T-helper 17 cell (primary cell): ENCODE measurements around the gene MIPOL1. TPM values are rescaled to one million over a fixed set of nuclear protein-coding genes. Genes with fewer than 3 reads are reported as not detected.

Experiments used
- ATAC-seq: fragments of 150-1000 bp; cut with Tn5 transposase; 2 replicates; pipeline ENCODE4 v1.10.0; 2021; ENCODE audit warnings: mild to moderate bottlenecking, moderate library complexity
- DNase-seq, 3 donors: peaks; one replicate each; pipeline versions ENCODE4 v3.0.0 to v3.0.0-alpha.2; 2020 to 2021
- H3K9me3 ChIP-seq: one replicate; pipeline ENCODE4 v1.7.0; 2013; ENCODE audit warnings: low read length, mild to moderate bottlenecking; ENCODE audit not compliant: control insufficient read depth, poor library complexity, severe bottlenecking
- H3K27ac Mint-ChIP-seq: one replicate; pipeline ENCODE4 v1.8.0; 2022; ENCODE audit warnings: mild to moderate bottlenecking, moderate library complexity, mixed read lengths
- H3K27me3 Mint-ChIP-seq: one replicate; pipeline ENCODE4 v1.8.0; 2022; ENCODE audit warnings: mixed read lengths
- H3K36me3 Mint-ChIP-seq: one replicate; pipeline ENCODE4 v1.8.0; 2022; ENCODE audit warnings: low read depth, mixed read lengths
- H3K4me1 Mint-ChIP-seq: one replicate; pipeline ENCODE4 v1.8.0; 2022; ENCODE audit warnings: mild to moderate bottlenecking, mixed read lengths
- H3K4me3 Mint-ChIP-seq: one replicate; pipeline ENCODE4 v1.8.0; 2022; ENCODE audit warnings: mild to moderate bottlenecking, moderate library complexity, mixed read lengths
- total RNA-seq, 4 donors: library from RNA in 2 of 4; stranded (reverse) in 2 of 4; gene quantifications; one replicate each; pipeline ENCODE4 v1.2.3 and lab custom pipeline; 2022 to 2026

MIPOL1 gene
- total RNA-seq, 2 donors from 2014 or later = 0.32 to 0.73 TPM

- ATAC-seq (no peak), DNase-seq (no peak)
- H3K9me3 ChIP-seq = no peaks in the 10 kb centered on the region
- Mint-ChIP-seq H3K27me3 (no peaks in the 10 kb centered on the region), H3K4me1 (no peaks in the 10 kb centered on the region), H3K36me3 (no peaks in the 10 kb centered on the region), H3K4me3 (no peak overlapping the region), H3K27ac (no peak overlapping the region)
Observed at GRCh38 chr14:37480446-37481290, 282.9 kb downstream of the MIPOL1 start.

- no peak overlapping the region for H3K4me3 Mint-ChIP-seq
Observed at GRCh38 chr14:37482428-37482827, 284.7 kb downstream of the MIPOL1 start.

GRCh38 chr14:37483672-37484071 is 285.9 kb downstream of the MIPOL1 start:
- ATAC-seq (no peak), DNase-seq (no peak)
- no peaks in the 10 kb centered on the region for H3K9me3 ChIP-seq
- Mint-ChIP-seq H3K27ac (no peak overlapping the region), H3K27me3 (no peaks in the 10 kb centered on the region), H3K4me1 (no peaks in the 10 kb centered on the region), H3K36me3 (no peaks in the 10 kb centered on the region), H3K4me3 (no peak overlapping the region)

More at GRCh38 chr14:37482428-37482827, 284.7 kb downstream of the MIPOL1 start:
- Mint-ChIP-seq H3K27me3 (no peaks in the 10 kb centered on the region), H3K27ac (no peak overlapping the region), H3K4me1 (no peaks in the 10 kb centered on the region), H3K36me3 (no peaks in the 10 kb centered on the region)
- H3K9me3 ChIP-seq = no peaks in the 10 kb centered on the region
- DNase-seq = no peak
- no peak for ATAC-seq

GRCh38 chr14:37490607-37491006 is 292.9 kb downstream of the MIPOL1 start:
- ATAC-seq = no peak
- Mint-ChIP-seq H3K36me3 (no peaks in the 10 kb centered on the region), H3K4me1 (no peaks in the 10 kb centered on the region), H3K4me3 (no peak overlapping the region), H3K27me3 (no peaks in the 10 kb centered on the region), H3K27ac (no peak overlapping the region)
- H3K9me3 ChIP-seq = no peaks in the 10 kb centered on the region
- no peak for DNase-seq

GRCh38 chr14:37491076-37491475 is 293.3 kb downstream of the MIPOL1 start:
- H3K36me3 Mint-ChIP-seq = no peaks in the 10 kb centered on the region
- DNase-seq (no peak), ATAC-seq (no peak)
- no peaks in the 10 kb centered on the region for H3K4me1 Mint-ChIP-seq
- no peaks in the 10 kb centered on the region for H3K9me3 ChIP-seq
- H3K4me3 Mint-ChIP-seq = no peak overlapping the region
- H3K27me3 Mint-ChIP-seq = no peaks in the 10 kb centered on the region
- H3K27ac Mint-ChIP-seq = no peak overlapping the region

- no peak for DNase-seq
- H3K4me1 Mint-ChIP-seq = no peaks in the 10 kb centered on the region
- H3K27me3 Mint-ChIP-seq = no peaks in the 10 kb centered on the region
- no peak for ATAC-seq
- H3K36me3 Mint-ChIP-seq = no peaks in the 10 kb centered on the region
- no peaks in the 10 kb centered on the region for H3K9me3 ChIP-seq
- no peak overlapping the region for H3K27ac Mint-ChIP-seq
- H3K4me3 Mint-ChIP-seq = no peak overlapping the region
Observed at GRCh38 chr14:37493606-37494005, 295.9 kb downstream of the MIPOL1 start.

GRCh38 chr14:37497422-37497821 is 299.7 kb downstream of the MIPOL1 start:
- Mint-ChIP-seq H3K27ac (no peak overlapping the region), H3K4me1 (no peaks in the 10 kb centered on the region), H3K27me3 (no peaks in the 10 kb centered on the region), H3K36me3 (no peaks in the 10 kb centered on the region), H3K4me3 (no peak overlapping the region)
- DNase-seq (no peak), ATAC-seq (no peak)
- H3K9me3 ChIP-seq = no peaks in the 10 kb centered on the region

GRCh38 chr14:37501877-37502276 is 304.1 kb downstream of the MIPOL1 start:
- Mint-ChIP-seq H3K27ac (no peak overlapping the region), H3K4me3 (no peak overlapping the region), H3K27me3 (no peaks in the 10 kb centered on the region), H3K4me1 (no peaks in the 10 kb centered on the region), H3K36me3 (no peaks in the 10 kb centered on the region)
- ATAC-seq (no peak), DNase-seq (no peak)
- no peaks in the 10 kb centered on the region for H3K9me3 ChIP-seq

- ATAC-seq (no peak), DNase-seq (no peak)
- no peaks in the 10 kb centered on the region for H3K4me1 Mint-ChIP-seq
- no peak overlapping the region for H3K27ac Mint-ChIP-seq
- H3K4me3 Mint-ChIP-seq = no peak overlapping the region
- H3K36me3 Mint-ChIP-seq = no peaks in the 10 kb centered on the region
- no peaks in the 10 kb centered on the region for H3K9me3 ChIP-seq
- H3K27me3 Mint-ChIP-seq = no peaks in the 10 kb centered on the region
Observed at GRCh38 chr14:37508503-37508902, 310.8 kb downstream of the MIPOL1 start.

- H3K27me3 Mint-ChIP-seq = no peaks in the 10 kb centered on the region
- no peaks in the 10 kb centered on the region for H3K36me3 Mint-ChIP-seq
- ATAC-seq = no peak
- DNase-seq = no peak
- no peak overlapping the region for H3K4me3 Mint-ChIP-seq
- H3K9me3 ChIP-seq = no peaks in the 10 kb centered on the region
- no peaks in the 10 kb centered on the region for H3K4me1 Mint-ChIP-seq
- H3K27ac Mint-ChIP-seq = no peak overlapping the region
Observed at GRCh38 chr14:37512173-37512572, 314.4 kb downstream of the MIPOL1 start.

GRCh38 chr14:37515771-37516170 is 318.0 kb downstream of the MIPOL1 start:
- DNase-seq (no peak), ATAC-seq (no peak)
- Mint-ChIP-seq H3K36me3 (no peaks in the 10 kb centered on the region), H3K4me1 (no peaks in the 10 kb centered on the region), H3K27ac (no peak overlapping the region), H3K27me3 (no peaks in the 10 kb centered on the region), H3K4me3 (no peak overlapping the region)
- no peaks in the 10 kb centered on the region for H3K9me3 ChIP-seq

- H3K9me3 ChIP-seq = no peaks in the 10 kb centered on the region
- Mint-ChIP-seq H3K4me3 (no peak overlapping the region), H3K27ac (no peak overlapping the region), H3K27me3 (no peaks in the 10 kb centered on the region), H3K36me3 (no peaks in the 10 kb centered on the region), H3K4me1 (no peaks in the 10 kb centered on the region)
- DNase-seq (no peak), ATAC-seq (no peak)
Observed at GRCh38 chr14:37526994-37527393, 329.3 kb downstream of the MIPOL1 start.

GRCh38 chr14:37539992-37540391 is 342.3 kb downstream of the MIPOL1 start:
- no peaks in the 10 kb centered on the region for H3K9me3 ChIP-seq
- ATAC-seq = no peak

GRCh38 chr14:37544407-37544806 is 346.7 kb downstream of the MIPOL1 start:
- no peaks in the 10 kb centered on the region for H3K9me3 ChIP-seq
- Mint-ChIP-seq H3K4me1 (no peaks in the 10 kb centered on the region), H3K4me3 (no peak overlapping the region), H3K27me3 (no peaks in the 10 kb centered on the region), H3K27ac (no peak overlapping the region), H3K36me3 (no peaks in the 10 kb centered on the region)
- ATAC-seq (no peak), DNase-seq (no peak)

More at GRCh38 chr14:37539992-37540391, 342.3 kb downstream of the MIPOL1 start:
- H3K27me3 Mint-ChIP-seq = no peaks in the 10 kb centered on the region
- H3K4me1 Mint-ChIP-seq = no peaks in the 10 kb centered on the region
- H3K36me3 Mint-ChIP-seq = no peaks in the 10 kb centered on the region
- DNase-seq = no peak
- no peak overlapping the region for H3K27ac Mint-ChIP-seq
- H3K4me3 Mint-ChIP-seq = no peak overlapping the region
